RPMI8226 (cell line): ENCODE results near the gene CTDSP2.
A peak's percentile ranks its signal among the peaks of the same experiment; 100 is the strongest.
"Not testable (repeated sequence)": the region's sequence is repeated elsewhere in the genome, so short reads cannot be mapped to it uniquely, and the experiment has no call there.

Experiments used
- DNase-seq: peaks from one replicate; pipeline ENCODE4 v3.0.0-alpha.2; 2015

CTDSP2 gene

GRCh38 chr12:57777911-57778310 is 68.6 kb downstream of the CTDSP2 start:
- no peak for DNase-seq

GRCh38 chr12:57777367-57777766 is 69.2 kb downstream of the CTDSP2 start:
- DNase-seq, result no peak

- DNase-seq, result no peak
Measured at GRCh38 chr12:57776247-57776587, 70.3 kb downstream of the CTDSP2 start.

- peak; percentile 26 for DNase-seq
Measured at GRCh38 chr12:57775563-57776246, 70.8 kb downstream of the CTDSP2 start.

GRCh38 chr12:57775044-57775443 is 71.5 kb downstream of the CTDSP2 start:
- no peak for DNase-seq

- DNase-seq, result not testable (repeated sequence)
Measured at GRCh38 chr12:57774634-57775033, 71.9 kb downstream of the CTDSP2 start.

GRCh38 chr12:57772429-57773322 is 73.9 kb downstream of the CTDSP2 start, which contains the start of gene EEF1AKMT3:
Gene EEF1AKMT3 (plus strand): TSS chr12:57772614. CDS start chr12:57772725, 111 bp downstream.
- no peak for DNase-seq

- DNase-seq, result peak; percentile 97
Measured at GRCh38 chr12:57771873-57772428, 74.6 kb downstream of the CTDSP2 start, which contains the start of gene METTL1. Gene METTL1 (minus strand): TSS chr12:57772105. CDS start chr12:57772083, 22 bp downstream.

GRCh38 chr12:57771236-57771872 is 75.2 kb downstream of the CTDSP2 start:
- peak; percentile 96 for DNase-seq

- no peak for DNase-seq
Measured at GRCh38 chr12:57770734-57771133, 75.8 kb downstream of the CTDSP2 start.
